ENCODE data around the gene HDHD3.
"Not testable (repeated sequence)": the region's sequence is repeated elsewhere in the genome, so short reads cannot be mapped to it uniquely, and the experiment has no call there.

GRCh38 chr9:113365652-113366051 lies 11.1 kb downstream of the HDHD3 start:
- TF ChIP-seq, protein P1, sequence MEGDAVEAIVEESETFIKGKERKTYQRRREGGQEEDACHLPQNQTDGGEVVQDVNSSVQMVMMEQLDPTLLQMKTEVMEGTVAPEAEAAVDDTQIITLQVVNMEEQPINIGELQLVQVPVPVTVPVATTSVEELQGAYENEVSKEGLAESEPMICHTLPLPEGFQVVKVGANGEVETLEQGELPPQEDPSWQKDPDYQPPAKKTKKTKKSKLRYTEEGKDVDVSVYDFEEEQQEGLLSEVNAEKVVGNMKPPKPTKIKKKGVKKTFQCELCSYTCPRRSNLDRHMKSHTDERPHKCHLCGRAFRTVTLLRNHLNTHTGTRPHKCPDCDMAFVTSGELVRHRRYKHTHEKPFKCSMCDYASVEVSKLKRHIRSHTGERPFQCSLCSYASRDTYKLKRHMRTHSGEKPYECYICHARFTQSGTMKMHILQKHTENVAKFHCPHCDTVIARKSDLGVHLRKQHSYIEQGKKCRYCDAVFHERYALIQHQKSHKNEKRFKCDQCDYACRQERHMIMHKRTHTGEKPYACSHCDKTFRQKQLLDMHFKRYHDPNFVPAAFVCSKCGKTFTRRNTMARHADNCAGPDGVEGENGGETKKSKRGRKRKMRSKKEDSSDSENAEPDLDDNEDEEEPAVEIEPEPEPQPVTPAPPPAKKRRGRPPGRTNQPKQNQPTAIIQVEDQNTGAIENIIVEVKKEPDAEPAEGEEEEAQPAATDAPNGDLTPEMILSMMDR (IDR thresholded peaks at IDR 0.05) = not testable (repeated sequence)
- not testable (repeated sequence) for TF ChIP-seq EZH2phosphoT487 (IDR thresholded peaks at IDR 0.05)
